ENCODE measurements around the gene TBPL2.

TBPL2 gene

DNA sequence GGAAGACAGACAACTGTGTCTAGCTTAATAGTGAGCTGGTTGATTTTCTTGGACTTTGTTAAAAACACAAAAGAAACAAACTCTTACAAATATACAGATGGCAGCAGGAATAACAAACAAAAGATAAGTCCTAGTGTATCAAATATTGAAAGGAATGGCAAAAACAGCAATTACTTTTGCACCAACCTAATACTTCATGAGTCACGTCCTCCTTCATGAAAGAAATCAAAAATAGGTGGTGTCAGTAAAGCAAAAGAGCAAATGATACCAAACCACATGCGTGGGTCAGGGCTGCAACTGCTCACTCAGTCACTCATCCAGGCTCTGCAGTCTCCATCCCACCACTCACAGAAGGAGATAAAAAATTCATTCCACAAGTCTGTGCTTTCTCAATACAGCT lies 40.6 kb downstream of the TBPL2 start:
- Histone ChIP-seq H2AFZ (no peak overlapping the region), H3K36me3 (ENCODE audit: control insufficient read depth, insufficient read depth, low read length) (no peaks in the 10 kb centered on the region), H3K4me2 (ENCODE audit: low read length) (no peak overlapping the region), H3K27me3 (ENCODE audit: control insufficient read depth, insufficient read depth, low read length) (no peaks in the 10 kb centered on the region), H3K9me3 (ENCODE audit: control insufficient read depth, low read length) (no peaks in the 10 kb centered on the region), H3K4me3 (ENCODE audit: low read depth, low read length) (no peak overlapping the region), H3K4me1 (no peaks in the 10 kb centered on the region), H3K9ac (no peak overlapping the region), H3K27ac (no peak overlapping the region), H3K79me2 (peaks cover 13% of the 10 kb centered on the region)
- no peak for TF ChIP-seq CTCF (IDR thresholded peaks at IDR 0.05)

DNA sequence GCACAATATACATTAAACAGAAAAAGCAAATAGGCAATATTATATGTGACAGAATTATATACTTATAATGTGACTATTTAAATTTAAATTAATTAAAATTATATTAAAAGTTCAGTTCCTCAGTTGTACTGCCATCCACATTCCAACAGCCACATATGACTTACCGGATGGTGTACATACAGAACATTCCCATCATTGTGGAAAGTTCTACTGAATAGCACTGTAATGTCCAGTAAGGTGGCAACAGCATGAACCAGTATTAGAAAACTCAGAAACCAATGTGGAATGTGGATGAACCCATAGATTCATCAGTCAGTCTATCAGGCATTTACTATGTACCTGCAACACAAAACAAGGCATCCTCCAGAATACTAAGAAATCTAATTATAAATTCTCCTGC lies 41.2 kb downstream of the TBPL2 start:
- H3K36me3 ChIP-seq (ENCODE audit: control insufficient read depth, insufficient read depth, low read length) = no peaks in the 10 kb centered on the region
- H3K4me1 ChIP-seq = no peaks in the 10 kb centered on the region
- no peak overlapping the region for H3K9ac ChIP-seq
- H2AFZ ChIP-seq = no peak overlapping the region
- no peak overlapping the region for H3K4me3 ChIP-seq (ENCODE audit: low read depth, low read length)
- TF ChIP-seq CTCF (IDR thresholded peaks at IDR 0.05) = no peak
- H3K9me3 ChIP-seq (ENCODE audit: control insufficient read depth, low read length) = no peaks in the 10 kb centered on the region
- no peak overlapping the region for H3K27ac ChIP-seq
- no peak overlapping the region for H3K4me2 ChIP-seq (ENCODE audit: low read length)
- H3K79me2 ChIP-seq = peaks cover 13% of the 10 kb centered on the region
- H3K27me3 ChIP-seq (ENCODE audit: control insufficient read depth, insufficient read depth, low read length) = no peaks in the 10 kb centered on the region

GRCh38 chr14:55398679-55399078 lies 41.7 kb downstream of the TBPL2 start:
- H3K4me1 ChIP-seq = no peaks in the 10 kb centered on the region
- H3K4me3 ChIP-seq (ENCODE audit: low read depth, low read length) = no peak overlapping the region
- no peaks in the 10 kb centered on the region for H3K27me3 ChIP-seq (ENCODE audit: control insufficient read depth, insufficient read depth, low read length)
- H3K9me3 ChIP-seq (ENCODE audit: control insufficient read depth, low read length) = no peaks in the 10 kb centered on the region
- H3K27ac ChIP-seq = no peak overlapping the region
- no peaks in the 10 kb centered on the region for H3K36me3 ChIP-seq (ENCODE audit: control insufficient read depth, insufficient read depth, low read length)
- no peak overlapping the region for H2AFZ ChIP-seq
- H3K9ac ChIP-seq = no peak overlapping the region
- H3K79me2 ChIP-seq = peaks cover 13% of the 10 kb centered on the region
- H3K4me2 ChIP-seq (ENCODE audit: low read length) = no peak overlapping the region
- no peak for TF ChIP-seq CTCF (IDR thresholded peaks at IDR 0.05)

DNA sequence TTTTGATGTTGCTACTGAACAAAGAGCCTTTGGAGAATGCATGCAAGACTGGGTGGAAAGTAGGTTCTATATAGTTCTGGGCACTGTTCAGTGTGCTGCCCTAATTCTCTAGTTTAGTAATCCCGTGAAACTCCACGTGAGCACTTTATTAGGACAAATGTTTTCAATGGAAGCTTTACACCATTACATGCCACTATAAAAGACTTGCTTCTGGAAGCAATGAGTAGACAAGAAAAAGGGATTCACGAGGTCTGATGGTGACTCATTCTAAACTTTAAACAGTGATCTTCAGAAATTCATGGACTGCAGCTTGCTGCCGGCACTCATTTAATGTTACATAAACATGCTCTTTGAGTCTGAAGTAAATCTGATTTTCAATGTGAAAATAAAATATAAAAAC lies 51.1 kb downstream of the TBPL2 start:
- no peak overlapping the region for H3K4me3 ChIP-seq (ENCODE audit: low read depth, low read length)
- H3K4me2 ChIP-seq (ENCODE audit: low read length) = no peak overlapping the region
- H3K36me3 ChIP-seq (ENCODE audit: control insufficient read depth, insufficient read depth, low read length) = no peaks in the 10 kb centered on the region
- H3K9ac ChIP-seq = no peak overlapping the region
- no peaks in the 10 kb centered on the region for H3K4me1 ChIP-seq
- H3K79me2 ChIP-seq = peaks cover 3% of the 10 kb centered on the region
- no peak overlapping the region for H2AFZ ChIP-seq
- no peak overlapping the region for H3K27ac ChIP-seq
- no peaks in the 10 kb centered on the region for H3K9me3 ChIP-seq (ENCODE audit: control insufficient read depth, low read length)
- no peak for TF ChIP-seq CTCF (IDR thresholded peaks at IDR 0.05)
- no peaks in the 10 kb centered on the region for H3K27me3 ChIP-seq (ENCODE audit: control insufficient read depth, insufficient read depth, low read length)

GRCh38 chr14:55388160-55388559 lies 52.3 kb downstream of the TBPL2 start:
- Histone ChIP-seq H3K4me2 (ENCODE audit: low read length) (no peak overlapping the region), H3K79me2 (peaks cover 3% of the 10 kb centered on the region), H3K4me3 (ENCODE audit: low read depth, low read length) (no peak overlapping the region), H3K9me3 (ENCODE audit: control insufficient read depth, low read length) (no peaks in the 10 kb centered on the region), H3K36me3 (ENCODE audit: control insufficient read depth, insufficient read depth, low read length) (no peaks in the 10 kb centered on the region), H2AFZ (no peak overlapping the region), H3K9ac (no peak overlapping the region), H3K27me3 (ENCODE audit: control insufficient read depth, insufficient read depth, low read length) (no peaks in the 10 kb centered on the region), H3K4me1 (no peaks in the 10 kb centered on the region), H3K27ac (no peak overlapping the region)
- no peak for TF ChIP-seq CTCF (IDR thresholded peaks at IDR 0.05)
